ENCODE measurements around the gene RRP8. TPM values are rescaled to one million over a fixed set of nuclear protein-coding genes. Genes with fewer than 3 reads are reported as not detected.

The RRP8 gene
- total RNA-seq, 1 experiment from 2014 or later: 10.1 TPM

DNA sequence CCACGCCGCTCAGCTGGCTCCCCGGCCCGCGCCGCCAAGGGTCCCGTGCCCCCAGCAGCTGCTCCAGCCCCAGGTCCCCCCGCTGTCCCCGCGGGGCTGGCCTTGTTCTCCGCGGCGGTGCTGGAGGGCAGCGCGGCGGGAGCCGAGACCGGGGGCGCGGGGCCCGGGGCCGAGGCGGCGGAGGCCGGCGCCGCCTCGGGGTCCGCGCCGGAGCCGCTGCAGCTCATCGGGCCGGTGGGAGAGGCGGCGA is 8.5 kb upstream of the RRP8 start:
- ChIA-PET CTCF (no interaction called here), POLR2A (ENCODE audit: unreplicated experiment) (interaction anchor here (0.5 to 0.8 kb wide), 4 partner anchors 9 to 879 kb away, joined by 3 to 13 read pairs (median 4); partner anchors contain the start of gene MRPL17)
- Histone ChIP-seq H3K27ac (no peak overlapping the region), H3K4me2 (peak overlapping the region; percentile 88), H3K4me3 (peak overlapping the region; percentile 98), H3K27me3 (ENCODE audit: insufficient read depth, low read depth) (no peaks in the 10 kb centered on the region), H4K20me1 (ENCODE audit: insufficient read depth) (no peaks in the 10 kb centered on the region), H2AFZ (0 out of 2 replicates have a peak overlapping the region, but pooled peaks have one; percentile 55), H3K9me3 (ENCODE audit: insufficient read depth, low read depth) (no peaks in the 10 kb centered on the region), H3F3A (ENCODE audit: insufficient read depth, low read depth) (peaks cover 19% of the 10 kb centered on the region), H3K4me1 (replicated peaks; ENCODE audit: insufficient read depth) (peaks cover 15% of the 10 kb centered on the region), H3K9me2 (ENCODE audit: insufficient read depth) (no peaks in the 10 kb centered on the region), H3K79me2 (ENCODE audit: low read depth) (peaks cover 10% of the 10 kb centered on the region), H3K36me3 (ENCODE audit: low read depth) (peaks cover 4% of the 10 kb centered on the region; the same call in 1 of the 2 replicates)
- peak in 1 of 2 experiments; percentile 11 for DNase-seq
- intact Hi-C loops (cut with micrococcal nuclease; ENCODE audit: unreplicated experiment): loop anchor here (1.0 kb wide), 1 partner anchor 71 kb away; the partner anchor contains the start of gene MRPL17
- no peak for TF ChIP-seq EZH2 (IDR thresholded peaks at IDR 0.05; ENCODE audit: low read depth)
- TF ChIP-seq, protein P1, sequence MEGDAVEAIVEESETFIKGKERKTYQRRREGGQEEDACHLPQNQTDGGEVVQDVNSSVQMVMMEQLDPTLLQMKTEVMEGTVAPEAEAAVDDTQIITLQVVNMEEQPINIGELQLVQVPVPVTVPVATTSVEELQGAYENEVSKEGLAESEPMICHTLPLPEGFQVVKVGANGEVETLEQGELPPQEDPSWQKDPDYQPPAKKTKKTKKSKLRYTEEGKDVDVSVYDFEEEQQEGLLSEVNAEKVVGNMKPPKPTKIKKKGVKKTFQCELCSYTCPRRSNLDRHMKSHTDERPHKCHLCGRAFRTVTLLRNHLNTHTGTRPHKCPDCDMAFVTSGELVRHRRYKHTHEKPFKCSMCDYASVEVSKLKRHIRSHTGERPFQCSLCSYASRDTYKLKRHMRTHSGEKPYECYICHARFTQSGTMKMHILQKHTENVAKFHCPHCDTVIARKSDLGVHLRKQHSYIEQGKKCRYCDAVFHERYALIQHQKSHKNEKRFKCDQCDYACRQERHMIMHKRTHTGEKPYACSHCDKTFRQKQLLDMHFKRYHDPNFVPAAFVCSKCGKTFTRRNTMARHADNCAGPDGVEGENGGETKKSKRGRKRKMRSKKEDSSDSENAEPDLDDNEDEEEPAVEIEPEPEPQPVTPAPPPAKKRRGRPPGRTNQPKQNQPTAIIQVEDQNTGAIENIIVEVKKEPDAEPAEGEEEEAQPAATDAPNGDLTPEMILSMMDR (conservative IDR thresholded peaks at IDR 0.05): no peak
- BruUV-seq (replicated peaks): no TSS peak

DNA sequence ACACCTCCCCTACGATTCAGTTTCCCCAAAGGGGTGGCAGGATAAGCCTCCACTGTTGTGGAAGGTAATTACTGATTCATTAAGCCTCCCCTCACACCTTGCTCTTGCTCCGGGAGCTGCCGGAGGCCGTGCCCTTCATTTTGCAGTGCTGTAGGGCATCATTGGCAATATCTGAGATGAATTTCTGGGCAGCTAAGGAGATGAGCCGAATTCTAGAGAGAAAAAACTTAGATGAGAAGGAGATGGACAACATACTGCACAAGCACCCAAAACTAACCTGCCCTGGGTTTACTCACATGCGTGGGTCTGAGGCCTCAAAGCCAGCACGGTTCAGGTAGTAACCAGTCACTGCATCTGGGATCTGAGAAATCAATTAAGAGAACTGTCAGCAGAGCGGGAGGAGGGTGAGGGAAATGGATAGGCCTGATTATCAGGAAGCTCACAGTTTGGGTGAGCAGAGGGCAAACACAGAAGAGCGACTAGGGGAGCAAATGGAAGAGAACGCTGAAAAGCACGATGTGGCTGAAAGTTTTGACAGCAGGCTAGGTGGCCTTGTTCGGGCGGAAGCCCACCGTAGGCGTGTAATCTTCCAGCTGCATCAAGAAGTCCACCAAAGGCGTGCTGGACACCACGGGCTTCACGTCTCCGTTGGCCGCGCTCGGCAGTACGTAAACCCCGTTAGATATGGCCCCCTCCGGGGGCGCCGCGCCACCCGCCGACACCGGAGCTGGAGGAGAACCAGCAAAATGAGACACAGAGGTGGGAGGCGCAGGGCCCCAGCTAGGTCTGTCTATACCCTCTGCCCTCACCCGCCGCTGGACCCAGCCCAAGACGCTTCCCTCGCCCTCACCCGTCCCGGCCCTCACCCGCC is 7.9 kb upstream of the RRP8 start:
- POLR2A ChIA-PET (ENCODE audit: unreplicated experiment): interaction anchor here (0.5 to 0.8 kb wide), 5 partner anchors 8 to 880 kb away, joined by 3 to 13 read pairs (median 5); partner anchors contain the start of gene MRPL17
- Histone ChIP-seq H3K4me1 (replicated peaks; ENCODE audit: insufficient read depth) (peaks cover 20% of the 10 kb centered on the region), H3K4me2 (peak overlapping the region; percentile 88), H3K27ac (no peak overlapping the region), H3K27me3 (ENCODE audit: insufficient read depth, low read depth) (no peaks in the 10 kb centered on the region), H3K9me3 (ENCODE audit: insufficient read depth, low read depth) (no peaks in the 10 kb centered on the region), H4K20me1 (ENCODE audit: insufficient read depth) (no peaks in the 10 kb centered on the region), H3K79me2 (ENCODE audit: low read depth) (peaks cover 14% of the 10 kb centered on the region), H3F3A (ENCODE audit: insufficient read depth, low read depth) (peaks cover 23% of the 10 kb centered on the region), H3K4me3 (peak overlapping the region; percentile 98), H3K36me3 (ENCODE audit: low read depth) (peaks cover 4% of the 10 kb centered on the region; the same call in 1 of the 2 replicates), H2AFZ (0 out of 2 replicates have a peak overlapping the region, but pooled peaks have one; percentile 55), H3K9me2 (ENCODE audit: insufficient read depth) (no peaks in the 10 kb centered on the region)
- CTCF ChIA-PET: no interaction called here
- BruUV-seq (replicated peaks): no TSS peak
- intact Hi-C loops (cut with micrococcal nuclease; ENCODE audit: unreplicated experiment): no loop called here
- TF ChIP-seq, protein P1 (conservative IDR thresholded peaks at IDR 0.05): no peak
- TF ChIP-seq EZH2 (IDR thresholded peaks at IDR 0.05; ENCODE audit: low read depth): no peak
- DNase-seq: no peak

DNA sequence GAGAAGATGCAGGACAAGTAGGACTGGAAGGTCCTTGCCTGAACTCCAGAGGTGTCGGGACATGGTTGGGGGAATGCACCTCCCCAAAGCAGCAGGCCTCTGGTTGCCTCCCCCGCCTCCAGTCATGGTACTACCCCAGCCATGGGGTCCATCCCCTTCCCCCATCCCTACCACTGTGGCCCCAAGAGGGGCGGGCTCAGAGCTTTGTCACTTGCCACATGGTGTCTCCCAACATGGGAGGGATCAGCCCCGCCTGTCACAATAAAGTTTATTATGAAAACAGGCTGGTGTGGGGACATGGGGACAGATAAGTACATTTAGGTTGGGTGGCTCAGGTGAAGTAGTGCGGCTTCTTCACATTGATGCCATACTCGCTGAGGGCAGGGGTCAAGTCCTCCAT is 7.2 kb upstream of the RRP8 start:
- H3K36me3 ChIP-seq (ENCODE audit: low read depth): peaks cover 4% of the 10 kb centered on the region; the same call in 1 of the 2 replicates
- no peaks in the 10 kb centered on the region for H3K9me2 ChIP-seq (ENCODE audit: insufficient read depth)
- no peak for DNase-seq
- no peak for TF ChIP-seq EZH2 (IDR thresholded peaks at IDR 0.05; ENCODE audit: low read depth)
- TF ChIP-seq, protein P1 (conservative IDR thresholded peaks at IDR 0.05): no peak
- CTCF ChIA-PET: no interaction called here
- H3K4me3 ChIP-seq: no peak overlapping the region
- TSS peak; percentile 37 for BruUV-seq (replicated peaks)
- no peaks in the 10 kb centered on the region for H3K9me3 ChIP-seq (ENCODE audit: insufficient read depth, low read depth)
- peak overlapping the region; percentile 88; the same call in 1 of the 2 replicates for H3K4me2 ChIP-seq
- H2AFZ ChIP-seq: no peak overlapping the region
- H3K27ac ChIP-seq: no peak overlapping the region
- peaks cover 25% of the 10 kb centered on the region for H3K4me1 ChIP-seq (replicated peaks; ENCODE audit: insufficient read depth)
- no peaks in the 10 kb centered on the region for H4K20me1 ChIP-seq (ENCODE audit: insufficient read depth)
- no peaks in the 10 kb centered on the region for H3K27me3 ChIP-seq (ENCODE audit: insufficient read depth, low read depth)
- POLR2A ChIA-PET (ENCODE audit: unreplicated experiment): no interaction called here
- peaks cover 26% of the 10 kb centered on the region for H3F3A ChIP-seq (ENCODE audit: insufficient read depth, low read depth)
- peaks cover 21% of the 10 kb centered on the region for H3K79me2 ChIP-seq (ENCODE audit: low read depth)
- intact Hi-C loops (cut with micrococcal nuclease; ENCODE audit: unreplicated experiment): no loop called here
